Smooth muscle cell of the brain vasculature (primary cell): Measurements from ENCODE around the gene FCN3.

ENCODE experiments used
- DNase-seq: peaks from one replicate; pipeline ENCODE4 v3.0.0-alpha.2; 2012; ENCODE audit warnings: low read depth, low spot score

The FCN3 gene

DNA sequence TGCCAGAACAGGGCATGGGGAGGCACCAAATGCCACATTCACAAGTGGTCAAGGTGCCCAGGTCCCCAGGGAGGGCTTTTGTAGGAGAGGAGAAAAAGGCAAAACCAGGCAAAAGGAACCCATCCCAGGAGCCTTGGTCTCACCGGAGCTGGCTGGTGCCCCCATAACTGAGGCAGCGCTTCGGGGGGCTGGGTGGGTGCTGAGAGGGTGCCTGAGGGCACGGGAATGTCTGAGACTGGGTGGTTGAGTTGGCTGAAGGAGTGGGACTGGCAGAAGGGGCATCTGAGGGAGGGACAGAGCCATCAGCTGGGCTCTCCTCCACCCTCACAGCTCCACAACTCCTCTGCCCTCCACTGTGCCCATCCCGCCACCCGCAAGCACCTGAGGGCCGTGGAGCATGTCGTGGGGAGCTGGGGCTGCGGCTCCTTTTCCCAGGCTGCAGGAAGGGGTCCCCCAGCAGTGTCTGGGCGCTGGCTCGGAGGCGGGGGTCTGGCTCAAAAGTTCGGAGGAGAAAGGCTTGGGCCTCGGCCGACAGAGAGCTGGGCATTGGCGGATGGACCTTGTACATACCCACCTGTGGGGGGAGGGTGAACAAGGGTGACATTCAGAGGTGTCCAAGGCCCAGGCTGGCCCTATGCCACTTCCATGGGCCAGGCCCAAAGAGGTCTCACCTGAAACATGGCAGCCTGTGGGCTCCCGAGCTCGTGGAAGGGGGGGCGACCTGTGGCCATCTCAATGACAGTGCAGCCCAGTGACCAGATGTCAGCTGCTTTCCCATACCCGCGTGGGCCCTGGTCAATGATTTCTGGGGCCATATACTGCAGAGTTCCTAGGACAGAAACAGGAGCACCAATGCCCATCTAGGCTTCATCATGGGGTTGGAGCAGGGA is 16.3 kb downstream of the FCN3 start:
- DNase-seq, result no peak

DNA sequence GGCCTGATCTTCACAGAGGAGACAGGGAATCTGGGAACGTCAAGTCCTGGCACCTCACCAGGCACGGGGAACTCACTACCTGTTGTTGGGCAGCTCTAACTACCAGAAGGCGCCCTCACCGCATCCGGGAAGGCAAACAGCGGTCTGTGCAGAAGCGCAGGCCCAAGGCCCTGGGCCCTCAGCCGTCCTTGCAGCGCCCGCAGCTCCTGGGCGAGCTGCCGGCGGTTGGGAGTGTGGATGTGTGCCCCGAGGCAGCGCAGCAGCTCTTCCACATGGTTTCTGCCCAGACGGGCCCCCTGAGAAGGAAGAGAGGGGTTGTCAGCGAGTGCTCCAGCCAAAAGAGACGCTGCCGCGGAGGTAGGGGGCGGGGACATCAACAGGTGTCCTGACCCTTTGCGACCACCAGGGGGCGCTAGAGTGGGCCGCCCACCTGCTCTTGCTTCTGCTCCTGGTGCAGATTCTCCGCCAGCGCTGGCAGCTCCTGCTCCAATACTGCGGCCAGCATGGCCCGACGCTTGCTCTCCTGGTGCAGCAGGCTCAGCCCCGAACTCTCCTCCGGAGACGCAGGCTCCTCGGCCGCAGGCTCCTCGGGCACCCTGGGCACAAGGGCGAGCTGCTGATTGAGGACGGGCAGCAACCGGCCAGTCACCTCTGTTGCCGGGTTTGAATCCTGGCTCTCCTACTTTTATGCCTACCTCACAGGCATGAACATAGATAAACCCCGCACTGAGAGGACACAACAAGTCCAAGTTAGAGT is 17.2 kb downstream of the FCN3 start:
- DNase-seq, result no peak

DNA sequence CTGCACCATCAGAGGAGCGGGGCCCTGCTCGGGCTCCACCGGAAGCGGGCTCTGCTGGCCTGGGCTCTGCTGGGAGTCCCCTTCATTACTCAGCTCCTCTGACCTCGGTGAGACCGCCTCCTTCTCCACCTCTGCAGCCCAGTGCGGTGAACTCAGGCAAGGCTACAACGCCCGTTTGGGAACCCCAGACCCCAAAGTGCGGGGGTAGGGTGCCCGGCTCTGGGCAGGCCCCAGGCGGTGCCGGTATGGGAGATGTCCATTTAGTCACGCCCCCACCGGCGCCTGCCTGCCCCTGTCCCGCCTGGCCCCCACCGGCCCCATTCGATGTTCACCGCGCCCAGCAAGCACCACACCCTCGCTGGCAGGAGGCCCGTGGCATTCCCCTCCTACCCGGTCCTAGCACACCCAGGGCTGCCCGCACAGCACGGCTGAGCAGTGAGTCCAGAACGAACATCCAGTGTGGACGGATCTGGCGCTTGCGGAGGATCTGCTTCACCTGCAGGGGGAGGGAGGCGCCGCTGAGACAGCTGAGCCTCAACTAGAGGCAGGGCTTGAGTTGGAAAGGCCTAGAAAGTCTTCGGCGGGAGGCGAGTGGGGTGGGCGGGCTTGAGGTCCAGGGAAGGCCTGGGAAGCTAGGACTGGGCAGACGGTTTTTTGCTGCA is 17.9 kb downstream of the FCN3 start:
- DNase-seq, result no peak

DNA sequence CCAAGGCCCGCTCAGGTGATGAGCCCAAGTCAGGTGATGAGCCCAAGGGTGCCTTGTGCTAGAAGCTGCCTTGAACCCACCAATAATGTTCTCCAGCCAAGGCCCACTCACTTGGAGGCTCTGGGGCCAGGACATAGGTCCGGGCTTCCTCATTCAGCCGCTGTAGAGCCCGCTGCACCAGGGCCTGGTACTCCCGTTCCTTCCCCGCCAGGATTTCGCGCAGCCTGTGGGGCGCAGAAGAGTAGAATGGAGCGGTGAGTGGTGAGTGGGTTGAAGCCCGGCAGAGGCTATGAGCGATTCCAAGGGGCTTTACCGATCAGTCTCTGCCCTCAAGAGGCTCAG is 18.4 kb downstream of the FCN3 start:
- DNase-seq, result no peak

DNA sequence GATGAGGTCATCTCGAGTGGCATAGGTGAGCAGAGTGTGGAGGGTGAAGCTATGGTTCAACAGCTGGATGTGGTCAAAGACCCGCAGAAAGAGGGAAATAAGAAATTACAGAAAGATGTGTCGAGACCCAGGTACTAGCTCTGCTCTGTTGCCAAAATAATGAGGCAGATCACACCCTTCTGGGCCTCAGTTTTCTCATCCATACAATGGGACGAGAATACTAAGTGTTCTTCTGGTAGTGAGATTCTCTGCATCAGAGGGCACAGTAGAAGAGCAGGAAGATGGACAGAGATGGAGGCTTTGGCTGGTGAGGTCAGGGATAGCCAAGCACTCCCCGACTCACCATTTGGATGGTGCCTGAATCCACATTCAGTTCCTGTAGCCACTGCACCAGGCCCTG is 18.9 kb downstream of the FCN3 start:
- DNase-seq, result no peak

DNA sequence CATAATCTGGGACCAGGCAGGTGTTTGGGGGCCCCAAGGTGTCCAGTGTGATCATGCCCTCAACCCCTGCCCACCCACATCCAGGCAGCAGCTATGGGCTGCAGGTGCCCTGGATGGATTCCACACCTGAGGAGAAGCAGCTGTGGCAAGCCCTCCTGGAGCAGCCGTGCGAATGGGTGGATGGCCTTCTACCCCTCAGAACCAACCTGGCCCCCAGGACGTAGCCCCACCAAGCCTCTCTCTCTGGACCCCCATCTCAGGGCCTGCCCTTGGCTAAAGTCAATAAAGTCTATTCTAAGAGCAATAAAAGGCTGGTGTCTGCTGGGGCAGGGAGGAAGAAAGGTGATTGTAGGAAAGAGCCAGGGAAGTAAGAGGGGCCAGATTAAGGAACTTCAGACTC is 21.0 kb downstream of the FCN3 start:
- DNase-seq, result no peak

DNA sequence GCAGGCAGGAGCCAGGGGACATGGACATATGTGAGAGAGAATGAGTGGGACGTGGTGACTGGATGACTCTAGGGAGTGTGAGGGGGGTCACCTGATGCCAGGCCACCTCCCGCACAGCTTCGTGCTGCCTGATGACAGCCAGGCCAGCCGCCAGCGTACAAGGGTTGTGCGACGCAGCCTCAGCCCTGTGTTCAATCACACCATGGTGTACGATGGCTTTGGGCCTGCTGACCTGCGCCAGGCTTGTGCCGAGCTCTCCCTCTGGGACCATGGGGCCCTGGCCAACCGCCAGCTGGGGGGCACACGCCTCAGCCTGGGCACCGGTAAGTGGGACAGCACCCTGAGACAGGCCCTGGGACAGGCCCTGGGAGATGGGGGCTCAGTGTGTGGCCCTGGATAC is 21.5 kb downstream of the FCN3 start:
- no peak for DNase-seq

DNA sequence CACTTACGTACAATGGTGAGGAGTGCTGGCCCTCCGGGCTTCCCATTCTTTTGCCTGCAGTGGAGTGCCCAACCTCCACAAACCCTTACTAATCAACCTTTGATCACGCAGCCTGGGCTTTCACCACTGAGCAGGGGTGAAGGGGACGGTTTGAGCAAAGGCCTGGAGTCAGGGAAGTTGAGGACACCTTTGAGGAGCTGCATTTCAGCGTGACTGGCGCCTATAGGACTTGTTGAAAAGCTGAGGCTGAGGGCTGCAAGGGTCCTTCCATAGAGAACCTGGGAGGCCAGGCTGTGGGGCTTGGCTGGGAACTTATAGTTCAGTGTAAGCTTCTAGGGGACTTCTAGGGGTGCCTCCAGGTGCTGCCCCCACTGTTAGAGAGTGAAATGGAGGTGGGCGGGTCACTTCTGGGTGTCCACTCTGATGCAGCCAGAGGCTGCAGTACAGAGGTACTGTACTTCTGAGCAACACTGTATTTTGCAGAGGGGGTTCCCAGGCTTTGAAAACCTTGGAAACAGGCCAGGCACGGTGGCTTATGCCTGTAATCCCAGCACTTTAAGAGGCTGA is 23.0 kb downstream of the FCN3 start:
- DNase-seq, result no peak

DNA sequence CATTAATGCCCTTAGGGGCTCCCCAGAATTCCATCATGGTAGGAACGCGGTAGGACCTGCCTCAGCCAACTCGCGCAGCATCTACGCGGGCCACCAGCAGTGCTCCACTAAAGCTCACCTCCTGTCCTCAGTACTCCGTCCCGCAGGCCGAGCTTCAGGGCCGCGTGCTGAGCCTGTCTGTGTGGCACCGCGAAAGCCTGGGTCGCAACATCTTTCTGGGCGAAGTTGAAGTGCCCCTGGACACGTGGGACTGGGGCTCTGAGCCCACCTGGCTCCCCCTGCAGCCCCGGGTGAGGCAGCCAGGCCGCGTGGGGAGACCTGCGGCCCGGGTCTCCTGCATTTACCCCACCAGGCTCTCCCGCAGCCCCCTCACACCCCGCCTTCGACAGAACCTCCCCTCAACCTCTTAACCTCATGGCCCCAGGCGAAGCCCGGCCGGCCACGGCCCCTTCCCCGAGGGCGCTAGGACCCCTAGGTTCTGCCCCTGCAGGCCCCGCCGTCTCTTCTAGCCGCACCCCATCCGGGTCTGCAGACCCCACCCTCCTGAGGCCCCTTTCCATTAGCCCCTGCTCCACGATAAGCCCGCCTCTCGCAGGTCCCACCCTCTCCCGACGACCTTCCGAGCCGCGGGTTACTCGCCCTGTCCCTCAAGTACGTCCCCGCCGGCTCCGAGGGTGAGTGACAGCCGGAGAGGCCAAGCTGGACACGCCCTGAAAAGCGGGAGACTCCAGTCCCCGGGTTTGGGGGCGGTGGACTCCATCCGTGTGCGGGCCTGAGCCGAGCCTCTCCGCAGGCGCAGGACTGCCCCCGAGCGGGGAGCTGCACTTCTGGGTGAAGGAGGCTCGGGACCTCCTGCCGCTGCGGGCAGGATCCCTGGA is 23.7 kb downstream of the FCN3 start:
- no peak for DNase-seq

DNA sequence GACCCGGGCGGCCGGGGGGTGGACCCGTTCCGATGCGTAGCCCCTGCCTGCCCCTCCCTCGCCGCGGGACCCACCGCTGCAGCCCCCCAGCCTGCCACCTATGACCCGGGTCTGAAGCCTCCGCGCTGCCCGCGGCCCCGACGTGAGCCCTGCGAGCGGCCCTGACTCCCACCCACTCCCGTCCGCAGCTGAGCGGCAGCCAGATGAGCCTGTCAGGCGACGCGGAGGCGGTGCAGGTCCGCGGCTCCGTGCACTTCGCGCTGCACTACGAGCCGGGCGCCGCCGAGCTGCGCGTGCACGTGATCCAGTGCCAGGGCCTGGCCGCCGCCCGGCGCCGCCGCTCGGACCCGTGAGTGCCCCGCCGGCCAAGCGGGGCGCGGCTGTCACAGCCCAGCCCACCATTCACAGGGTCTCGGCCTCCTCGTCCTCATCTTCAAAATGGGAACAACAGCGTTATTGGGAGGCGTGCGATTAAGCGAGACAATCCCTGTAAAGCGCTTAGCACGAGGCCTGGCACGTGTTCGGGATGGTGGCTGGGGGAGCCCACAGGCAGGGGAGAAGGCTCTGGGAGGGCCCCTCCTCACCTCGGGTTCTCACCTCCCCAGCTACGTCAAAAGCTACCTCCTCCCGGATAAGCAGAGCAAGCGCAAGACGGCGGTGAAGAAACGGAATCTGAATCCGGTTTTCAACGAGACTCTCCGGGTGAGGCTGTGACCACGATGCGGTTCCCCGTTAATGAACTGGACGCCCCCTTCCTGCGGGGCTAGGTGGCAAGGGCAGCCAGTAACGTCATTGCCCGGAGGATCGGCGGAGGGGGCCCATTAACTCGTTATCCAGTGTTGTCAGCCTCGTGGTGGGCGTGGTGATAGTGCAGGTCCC is 24.6 kb downstream of the FCN3 start:
- no peak for DNase-seq

DNA sequence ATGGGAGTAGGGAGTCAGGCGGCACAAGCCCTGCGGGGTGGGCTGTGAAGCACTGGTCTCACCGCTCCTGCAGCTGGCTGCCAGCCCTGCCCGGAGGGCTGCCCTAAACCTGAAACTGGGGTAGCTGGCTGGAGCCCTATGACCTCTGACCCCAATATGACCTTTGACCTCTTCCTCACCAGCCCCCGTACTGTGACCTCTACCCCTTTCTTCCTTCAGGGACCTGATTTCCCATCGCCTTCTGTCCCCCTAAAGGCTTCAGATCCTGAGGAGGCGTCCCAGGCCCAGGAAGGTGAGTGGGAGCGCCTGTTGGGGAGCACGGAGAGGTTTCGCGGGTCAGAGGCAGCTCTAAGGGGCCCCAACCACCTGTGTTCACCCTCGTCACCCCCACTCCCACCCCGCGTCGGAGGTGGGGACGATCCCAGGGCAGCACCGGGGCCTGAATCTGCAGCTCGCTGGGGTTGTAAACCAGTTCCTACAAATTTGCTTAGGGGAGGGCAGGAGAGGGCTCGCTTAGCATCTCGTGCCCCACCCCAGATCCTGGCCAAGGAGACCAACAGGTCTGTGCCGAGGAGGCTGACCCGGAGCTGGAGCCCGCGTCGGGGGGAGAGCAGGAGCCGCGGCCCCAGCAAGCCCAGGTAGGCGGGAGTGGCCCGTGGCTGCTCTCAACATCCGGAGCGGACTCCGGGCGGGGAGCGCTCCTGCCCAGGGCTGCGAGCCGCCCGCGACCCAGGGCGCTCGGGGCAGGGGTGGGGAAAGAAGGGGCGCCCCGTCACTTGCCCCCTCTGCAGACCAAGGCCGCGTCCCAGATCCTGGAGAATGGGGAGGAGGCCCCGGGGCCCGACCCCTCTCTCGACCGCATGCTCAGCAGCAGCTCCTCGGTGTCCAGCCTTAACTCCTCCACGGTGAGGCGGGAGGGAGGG is 25.5 kb downstream of the FCN3 start:
- no peak for DNase-seq

DNA sequence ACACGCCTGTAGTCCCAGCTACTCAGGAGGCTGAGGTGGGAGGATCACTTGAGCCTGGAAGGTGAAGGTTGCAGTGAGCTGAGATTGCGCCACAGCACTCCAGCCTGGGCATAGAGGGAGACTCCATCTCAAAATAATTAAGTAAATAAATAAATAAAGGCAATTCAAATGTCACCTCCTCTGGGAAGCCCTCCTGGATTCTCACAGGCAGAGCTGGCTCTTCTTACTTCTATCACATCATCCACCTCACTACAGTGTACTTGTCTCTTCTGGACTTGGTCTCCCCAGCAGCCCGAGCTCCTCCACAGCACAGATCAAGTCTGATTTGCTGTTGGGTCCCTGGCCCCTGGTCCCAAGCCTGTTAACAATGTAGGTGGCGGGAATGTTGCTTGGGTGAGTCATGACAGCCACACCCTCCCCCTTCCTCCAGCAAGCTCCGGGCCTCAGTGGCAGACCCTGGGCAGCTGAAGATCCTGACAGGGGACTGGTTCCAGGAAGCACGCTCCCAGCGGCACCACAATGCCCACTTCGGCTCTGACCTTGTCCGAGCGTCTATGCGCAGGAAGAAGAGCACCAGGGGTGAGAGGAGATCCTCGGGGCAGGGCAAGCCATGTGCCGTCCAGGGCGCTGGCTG is 27.5 kb downstream of the FCN3 start:
- no peak for DNase-seq

DNA sequence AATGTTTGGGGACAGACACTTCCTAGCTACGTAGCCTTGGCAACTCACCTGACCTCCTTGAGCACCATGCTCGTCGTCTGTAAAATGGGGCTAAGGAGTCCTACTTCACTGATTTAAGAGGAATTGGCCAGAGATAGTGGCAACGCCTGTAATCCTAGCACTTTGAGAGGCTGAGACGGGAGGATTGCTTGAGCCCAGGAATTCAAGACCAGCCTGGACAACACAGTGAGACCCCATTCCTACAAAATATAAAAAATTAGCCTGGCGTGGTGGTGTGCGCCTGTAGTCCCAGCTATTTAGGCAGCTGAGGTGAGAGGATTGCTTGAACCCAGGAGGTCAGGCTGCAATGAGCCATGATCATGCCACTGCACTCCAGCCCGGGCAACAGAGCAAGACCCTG is 28.3 kb downstream of the FCN3 start:
- DNase-seq, result no peak

DNA sequence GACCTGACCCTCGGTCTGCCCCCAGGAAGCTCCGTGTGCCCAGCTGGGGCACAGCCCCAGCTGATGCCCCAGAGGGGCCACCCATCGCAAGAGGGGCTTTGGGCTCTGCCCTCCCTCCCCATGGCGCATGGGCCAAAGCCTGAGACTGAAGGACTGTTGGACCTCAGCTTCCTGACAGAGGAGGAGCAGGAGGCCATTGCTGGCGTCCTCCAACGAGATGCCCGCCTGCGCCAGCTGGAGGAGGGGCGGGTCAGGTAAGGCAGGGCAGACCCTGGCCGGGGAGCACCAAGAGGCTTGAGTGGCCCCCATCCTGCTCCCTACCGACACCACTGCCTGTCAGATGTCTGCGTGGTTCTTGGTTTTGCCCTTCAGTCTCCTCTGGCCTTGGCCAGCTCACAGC is 29.4 kb downstream of the FCN3 start:
- DNase-seq, result no peak

DNA sequence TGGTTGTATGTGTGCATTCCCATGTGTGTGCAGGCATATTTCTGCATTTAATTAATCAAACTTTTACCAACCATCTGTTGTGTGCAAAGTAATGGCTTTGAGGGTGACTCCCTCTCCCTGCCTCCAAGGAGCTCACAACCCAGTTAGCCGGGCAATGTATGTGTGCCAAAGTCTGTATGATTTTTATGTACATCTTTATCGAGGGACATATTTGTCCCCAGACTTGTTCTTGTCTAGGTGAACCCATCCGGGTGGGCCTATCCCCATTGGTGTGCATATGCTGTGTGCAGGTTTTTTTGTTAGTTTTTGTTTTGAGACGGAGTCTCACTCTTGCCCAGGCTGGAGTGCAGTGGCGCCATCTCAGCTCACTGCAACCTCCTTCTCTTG is 31.0 kb downstream of the FCN3 start:
- DNase-seq, result no peak

DNA sequence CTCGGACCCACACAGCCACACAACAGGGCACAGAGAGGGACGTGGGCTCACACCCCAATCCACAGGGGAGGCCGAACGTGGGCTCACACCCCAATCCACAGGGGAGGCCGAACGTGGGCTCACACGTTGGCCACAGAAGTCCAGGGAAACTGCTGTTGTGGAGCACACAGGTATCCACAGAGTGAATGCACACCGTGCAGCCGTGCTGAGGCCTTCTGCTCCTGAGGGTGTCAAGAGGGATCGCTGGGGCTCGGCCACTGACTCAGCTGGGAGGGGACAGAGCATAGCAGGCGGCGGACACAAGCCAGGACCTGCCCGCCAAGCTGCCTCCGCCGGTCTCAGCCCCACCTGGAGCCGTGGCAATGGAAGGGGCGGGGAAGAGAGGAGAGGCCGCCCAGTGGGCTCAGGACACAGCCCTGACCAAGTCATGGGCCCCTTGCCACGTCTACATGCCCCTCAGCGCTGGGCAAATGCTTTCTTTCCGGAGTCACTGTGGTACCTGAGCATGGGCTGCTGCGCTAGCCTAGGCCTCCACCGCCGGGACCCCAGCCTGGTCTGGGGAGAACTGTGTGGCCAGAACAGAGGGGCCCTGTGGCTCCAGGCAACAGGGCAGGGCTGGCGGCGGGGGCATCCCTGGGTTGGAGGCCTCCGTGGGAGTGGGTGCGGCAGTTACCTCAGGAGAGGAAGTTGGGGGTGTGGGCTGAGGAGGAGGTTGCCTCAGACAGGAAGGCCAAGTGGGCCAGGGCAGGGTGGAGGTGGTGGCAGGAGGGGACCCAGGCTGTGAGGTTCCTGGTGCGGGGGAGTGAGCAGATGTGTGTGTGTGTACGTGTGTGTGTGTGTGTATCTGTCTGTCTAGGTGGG is 31.6 kb downstream of the FCN3 start:
- no peak for DNase-seq

DNA sequence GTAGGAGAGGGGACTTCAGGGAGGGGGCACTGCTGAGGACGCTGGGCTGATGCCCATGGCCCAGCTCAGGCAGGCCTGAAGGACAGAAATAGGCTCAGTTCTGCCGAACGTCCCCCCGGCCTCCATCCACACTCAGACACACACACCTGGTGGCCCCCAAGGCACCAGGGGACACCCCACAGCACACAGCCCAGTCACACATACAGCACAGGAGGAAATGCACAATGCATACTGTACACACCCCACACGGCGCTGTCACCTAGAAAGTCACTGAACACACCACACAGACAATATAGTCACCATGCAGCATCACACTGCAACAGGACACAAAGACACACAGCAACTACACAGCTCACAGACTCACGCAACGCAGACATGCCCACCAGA is 32.2 kb downstream of the FCN3 start:
- DNase-seq, result no peak
